GM21515 (cell line): ENCODE measurements around the gene CDK2AP2.
"Not testable (repeated sequence)": the region's sequence is repeated elsewhere in the genome, so short reads cannot be mapped to it uniquely, and the experiment has no call there.

Experiments
- ATAC-seq: cut with Tn5 transposase; IDR thresholded peaks from one replicate; pipeline ENCODE4 v1.9.1; 2021; ENCODE audit not compliant: unreplicated experiment

The CDK2AP2 gene

GRCh38 chr11:67507864-67508485, at the start of gene CDK2AP2:
Gene CDK2AP2 (minus strand): TSS chr11:67508162. CDS start chr11:67508082, 80 bp downstream.
- ATAC-seq = peak; percentile 76

DNA sequence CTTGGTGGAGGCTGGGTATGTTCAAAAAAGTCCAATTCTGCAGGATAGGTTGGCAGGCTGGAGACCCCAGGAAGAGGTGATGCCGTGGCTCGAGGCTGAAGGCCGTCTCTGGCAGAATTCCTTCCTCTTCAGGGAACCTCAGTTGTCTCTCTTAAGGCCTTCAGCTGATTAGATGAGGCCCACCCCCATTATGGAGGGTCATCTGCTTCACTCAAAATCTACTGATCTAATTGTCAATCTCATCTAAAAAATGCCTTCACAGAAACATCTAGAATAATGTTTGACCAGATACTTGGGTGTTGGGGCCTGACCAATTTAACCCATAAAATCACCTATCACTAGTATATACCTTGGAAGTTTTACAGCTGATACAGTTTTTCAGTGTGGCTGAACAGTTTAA, 48.3 kb upstream of the CDK2AP2 start:
- ATAC-seq = no peak

- ATAC-seq = not testable (repeated sequence)
These were observed 43.7 kb upstream of the CDK2AP2 start for GRCh38 chr11:67551697-67552096.

- no peak for ATAC-seq
These were observed 43.2 kb upstream of the CDK2AP2 start for GRCh38 chr11:67551127-67551526.

- no peak for ATAC-seq
These were observed 40.7 kb upstream of the CDK2AP2 start for GRCh38 chr11:67548555-67549110.

DNA sequence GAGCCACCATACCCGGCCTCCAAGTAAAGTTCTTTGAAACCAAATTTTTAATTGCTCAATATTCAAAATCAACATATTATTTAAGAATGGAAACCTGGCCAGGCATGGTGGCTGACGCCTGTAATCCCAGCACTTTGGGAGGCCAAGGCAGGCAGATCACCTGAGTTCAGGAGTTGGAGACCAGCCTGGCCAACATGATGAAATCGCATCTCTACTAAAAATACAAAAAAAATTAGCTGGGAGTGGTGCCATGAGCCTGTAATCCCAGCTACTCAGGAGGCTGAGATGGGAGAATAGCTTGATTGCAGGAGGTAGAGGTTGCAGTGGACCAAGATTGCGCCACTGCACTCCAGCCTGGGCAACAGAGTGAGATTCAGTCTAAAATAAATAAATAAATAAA, 40.1 kb upstream of the CDK2AP2 start:
- not testable (repeated sequence) for ATAC-seq

GRCh38 chr11:67545280-67545679, 37.3 kb upstream of the CDK2AP2 start:
- ATAC-seq = no peak

DNA sequence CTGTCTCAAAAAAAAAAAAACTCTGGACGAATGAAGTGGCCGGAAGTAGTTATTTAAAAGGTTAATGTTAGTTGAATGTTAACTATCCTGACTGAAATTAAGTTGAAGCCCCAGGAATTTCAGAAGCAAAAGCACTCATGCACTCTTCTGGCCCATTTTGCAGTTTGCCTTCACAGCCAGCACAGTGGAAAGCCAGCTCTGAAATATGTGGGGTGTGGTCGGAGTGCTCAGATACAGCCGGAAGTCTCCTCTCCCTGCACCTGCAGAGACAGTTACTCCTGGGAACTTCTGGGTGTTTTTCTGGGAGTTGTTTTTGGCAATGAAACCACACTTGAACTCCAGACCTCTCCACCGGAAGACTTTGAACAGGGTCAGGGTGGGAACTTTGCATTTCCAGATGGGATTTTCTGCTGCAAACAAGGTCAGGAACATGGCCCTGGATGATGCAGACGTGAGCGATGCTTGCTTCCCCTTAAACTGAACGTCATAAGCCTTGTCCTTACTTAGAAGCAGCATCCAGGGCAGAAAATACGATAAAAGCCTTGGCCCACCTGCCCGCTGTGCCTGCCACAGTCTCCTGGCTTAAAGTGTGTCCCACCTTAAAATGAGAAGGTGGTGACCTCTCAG, 36.8 kb upstream of the CDK2AP2 start:
- ATAC-seq = no peak

- ATAC-seq = no peak
These were observed 35.6 kb upstream of the CDK2AP2 start for GRCh38 chr11:67543585-67543984.

GRCh38 chr11:67542971-67543370, 35.0 kb upstream of the CDK2AP2 start:
- ATAC-seq = no peak

DNA sequence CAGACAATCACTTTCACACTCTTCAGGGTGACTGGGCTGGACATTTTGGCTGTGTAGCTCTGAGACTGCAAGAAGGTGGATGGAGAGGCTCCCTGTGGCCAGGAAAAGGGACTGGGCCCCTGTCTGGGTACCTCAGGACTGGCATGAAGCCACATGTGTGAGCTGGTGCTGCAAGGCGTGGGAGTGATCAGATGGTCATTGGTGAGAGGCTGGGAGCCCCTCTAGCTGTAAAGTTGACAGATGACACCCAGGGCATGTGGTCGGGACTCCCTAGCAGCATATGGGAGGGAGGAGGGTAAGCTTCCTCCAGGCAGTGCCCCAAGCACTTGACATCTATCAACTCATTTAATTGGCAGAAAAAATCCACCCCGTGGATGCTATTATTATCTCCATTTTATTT, 34.2 kb upstream of the CDK2AP2 start:
- no peak for ATAC-seq

DNA sequence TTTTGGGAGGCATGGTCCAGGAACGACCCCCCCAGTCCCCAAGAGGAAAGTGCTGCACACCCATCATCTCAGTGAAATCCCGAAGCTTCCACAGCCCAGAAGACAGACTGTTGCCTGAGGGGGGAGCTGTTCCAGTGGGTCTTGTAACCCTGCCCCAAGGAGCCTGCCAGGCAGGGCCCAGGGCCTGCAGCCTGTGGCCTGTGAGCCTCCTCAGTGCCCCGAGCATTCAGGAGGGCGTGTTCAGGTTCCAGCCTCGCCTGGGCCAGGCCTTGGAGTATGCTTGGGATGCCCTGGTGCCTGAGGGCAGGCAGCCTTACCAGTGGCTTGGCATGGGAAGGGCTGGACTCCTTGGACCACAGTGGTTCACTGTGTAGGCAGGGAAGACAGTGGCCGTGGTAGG, 33.2 kb upstream of the CDK2AP2 start:
- ATAC-seq = no peak

GRCh38 chr11:67539550-67539949, 31.6 kb upstream of the CDK2AP2 start:
- ATAC-seq = no peak

GRCh38 chr11:67538823-67539505, 31.0 kb upstream of the CDK2AP2 start:
- ATAC-seq = no peak

DNA sequence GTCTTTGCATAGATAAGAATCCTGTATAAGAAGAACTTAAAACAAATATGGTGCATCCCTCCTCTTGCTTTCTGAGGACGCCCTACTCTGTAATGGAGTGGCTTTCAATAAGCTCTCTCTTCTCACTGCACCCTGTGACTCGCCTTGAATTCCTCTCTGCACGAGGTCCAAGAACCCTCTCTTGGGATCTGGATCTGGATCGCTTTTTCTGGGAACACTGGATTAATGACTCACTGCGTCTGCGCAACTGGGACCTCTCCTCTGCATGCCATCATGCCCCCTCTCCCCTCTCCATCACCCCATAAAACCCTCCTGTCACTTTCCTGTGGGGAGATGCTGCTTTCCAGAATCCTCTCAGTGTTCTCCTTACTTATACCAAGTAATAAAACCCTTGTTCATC, 30.3 kb upstream of the CDK2AP2 start:
- no peak for ATAC-seq

DNA sequence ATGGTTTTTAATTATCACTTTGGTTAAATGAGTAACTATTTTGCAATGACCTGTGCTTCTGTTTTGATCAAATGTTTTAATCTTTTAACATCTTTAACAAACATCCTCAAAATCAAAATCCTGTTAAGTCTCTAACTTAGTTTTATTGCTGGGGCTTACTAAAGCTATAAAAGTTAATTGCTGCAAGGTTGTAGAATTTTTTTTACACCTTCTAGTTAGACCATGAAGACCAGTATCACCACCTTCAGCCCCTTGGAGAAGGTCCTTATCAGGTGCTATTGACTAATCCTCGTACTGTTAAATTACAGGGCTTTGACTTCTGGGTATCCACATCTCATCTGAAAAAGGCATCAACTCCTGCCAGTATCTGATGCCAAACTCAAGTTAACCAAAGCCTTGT, 27.6 kb upstream of the CDK2AP2 start:
- no peak for ATAC-seq

DNA sequence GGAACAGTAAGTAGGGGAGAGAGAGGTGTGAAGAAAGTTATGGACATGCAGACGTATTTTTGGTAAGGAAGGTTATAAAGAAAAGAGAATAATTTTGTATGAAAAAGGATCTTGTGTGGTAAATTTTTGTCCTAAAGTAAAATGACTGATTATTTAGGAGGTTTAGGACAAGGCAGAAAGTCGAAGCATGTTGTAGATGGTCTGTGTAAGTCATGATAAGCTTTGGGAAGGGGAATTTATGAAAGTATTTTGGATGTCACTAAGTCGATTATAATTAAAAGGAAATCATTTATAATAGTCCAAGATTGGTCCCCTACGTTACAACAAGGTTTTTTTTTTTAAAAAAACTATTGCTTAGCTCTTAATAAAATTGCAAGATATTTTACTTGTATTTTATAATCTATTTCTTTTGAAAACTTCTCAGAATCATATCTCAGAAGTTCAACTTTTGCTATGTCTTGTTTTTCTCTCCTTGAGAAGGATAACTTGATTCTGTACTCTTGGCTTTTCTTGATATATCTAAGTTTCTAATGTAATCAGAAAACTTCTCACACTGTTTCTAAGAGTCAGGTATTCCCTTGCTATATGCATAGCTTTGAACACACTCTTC, 26.2 kb upstream of the CDK2AP2 start:
- no peak for ATAC-seq

GRCh38 chr11:67532889-67533288, 24.9 kb upstream of the CDK2AP2 start:
- no peak for ATAC-seq

GRCh38 chr11:67530282-67530592, 22.3 kb upstream of the CDK2AP2 start:
- no peak for ATAC-seq

DNA sequence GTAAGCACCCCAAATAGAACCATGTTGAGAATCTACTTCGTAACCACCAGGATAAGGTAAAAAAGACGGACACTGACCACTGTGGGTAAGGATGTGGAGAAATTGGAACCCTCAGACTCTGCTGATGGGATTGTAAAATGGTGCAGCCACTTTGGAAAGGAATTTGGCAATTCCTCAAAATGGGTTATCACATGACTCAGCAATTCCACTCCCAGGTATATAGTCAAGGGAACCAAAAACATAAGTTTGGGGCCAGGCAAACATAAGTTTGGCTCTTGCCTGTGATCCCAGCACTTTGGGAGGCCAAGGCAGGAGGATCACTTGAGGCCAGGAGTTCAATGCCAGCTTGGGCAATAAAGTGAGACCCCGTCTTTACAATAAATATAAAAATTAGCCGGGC, 20.4 kb upstream of the CDK2AP2 start:
- no peak for ATAC-seq

DNA sequence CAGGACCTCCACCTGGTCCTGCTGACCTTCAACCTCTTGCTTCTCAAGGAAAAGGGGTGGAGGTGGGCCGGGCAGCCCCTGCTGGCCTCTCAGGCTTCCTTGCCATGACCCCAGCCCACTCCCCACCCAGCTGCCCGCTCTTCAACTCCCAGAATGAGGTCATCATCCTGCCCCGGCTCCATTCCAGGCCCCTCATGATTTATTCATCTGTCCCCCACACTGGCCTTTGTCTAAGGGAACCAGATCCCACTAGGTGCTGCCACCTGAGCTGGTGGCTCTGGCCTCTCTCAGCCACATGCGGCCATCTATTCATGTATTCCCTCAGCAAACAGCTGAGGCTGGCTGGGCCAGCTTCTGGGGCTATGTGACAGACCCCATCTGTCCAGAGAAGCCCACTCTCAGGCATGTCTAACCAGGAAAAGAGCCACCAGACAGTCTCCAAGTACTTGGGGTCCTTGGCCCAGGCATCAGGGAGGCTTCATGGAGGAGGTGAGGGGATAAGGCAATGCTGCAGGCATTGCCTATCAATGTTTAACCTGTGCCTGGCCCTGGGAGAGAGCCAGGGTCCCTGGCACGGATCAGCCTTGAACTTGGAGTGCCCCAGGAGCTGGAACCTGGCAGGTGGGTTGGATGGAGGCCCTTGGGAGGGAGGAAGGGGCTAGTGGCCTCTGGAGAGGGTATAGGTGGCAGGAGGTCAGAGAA, 17.5 kb upstream of the CDK2AP2 start:
- no peak for ATAC-seq
